Ovary (tissue), 9 donors: ENCODE data around the gene DENND2A. TPM values are rescaled to one million over a fixed set of nuclear protein-coding genes. Genes with fewer than 3 reads are reported as not detected.

Experiments
- DNase-seq, 5 donors: peaks; one replicate each; pipeline ENCODE4 v3.0.0-alpha.2; 2019 to 2020
- H3K27ac ChIP-seq, 2 donors: fragments of 200-600 bp; one replicate each; pipeline versions ENCODE4 v1.5.1 to v1.8.0; 2019 to 2022
- H3K27me3 ChIP-seq: fragments of 200-600 bp; one replicate; pipeline ENCODE4 v1.8.0; 2022
- H3K36me3 ChIP-seq: fragments of 200-600 bp; sonication (generic); one replicate; pipeline ENCODE4 v1.5.1; 2019
- H3K4me1 ChIP-seq: one replicate; pipeline ENCODE4 v1.8.1; 2013; ENCODE audit warnings: mild to moderate bottlenecking, moderate library complexity; ENCODE audit not compliant: insufficient read depth
- H3K4me3 ChIP-seq: fragments of 200-600 bp; sonication (generic); one replicate; pipeline ENCODE4 v1.5.1; 2017
- H3K9me3 ChIP-seq, 2 donors: fragments of 200-600 bp in 1 of 2; sonication (generic) in 1 of 2; one replicate each; pipeline versions ENCODE4 v1.5.1 to v1.8.1; 2013 to 2019; ENCODE audit warnings: mild to moderate bottlenecking in 1 of 2, moderate library complexity in 1 of 2
- EP300 ChIP-seq: sonication (generic); formaldehyde crosslinking; IDR thresholded peaks from one replicate; pipeline ENCODE4 v1.6.1; 2017; ENCODE audit warnings: antibody characterized with exemption
- POLR2A ChIP-seq: fragments of 450-650 bp; IDR thresholded peaks from one replicate; pipeline ENCODE4 v1.6.1; 2017; ENCODE audit warnings: antibody characterized with exemption, mild to moderate bottlenecking, moderate library complexity
- WGBS, 3 donors: extraction: QIAGEN DNeasy Blood & Tissue Kit in 1 of 3; methylation state at CpG; one replicate each; pipeline versions ENCODE4 v1.1.5 to v1.1.7; 2013 to 2017; 5-methylcytosine and 5-hydroxymethylcytosine counted together
- intact Hi-C, 4 donors: fragments of 100-400 bp; cut with DNase I; formaldehyde crosslinking; loops; one replicate each; pipeline versions ENCODE4 v1.11.0 to v1.15.1; 2022 to 2023
- polyA plus RNA-seq, 2 donors: library from polyadenylated mRNA; stranded (reverse); fragments of 200-250 nt in 1 of 2; fragments of 350-450 nt in 1 of 2; fragmentation: Illumina TruSeq in 1 of 2; extraction: RNeasy Lipid Tissue Mini Kit (QIAGEN cat#74804) in 1 of 2; gene quantifications; one replicate each; pipeline ENCODE4 v1.2.3, GENCODE V29; 2013 to 2014
- total RNA-seq, 7 donors: library from RNA; depleted of rRNA in 2 of 7; stranded (reverse); fragments of >200 nt in 2 of 7; fragmentation: NEBNext Ultra II Directional in 3 of 7; extraction: Animal tissue kit (Norgen Biotek cat#: 25700) in 3 of 7; gene quantifications; one replicate each; pipeline versions ENCODE4 v1.1.0 to v1.2.4, GENCODE V29; 2016 to 2023
- TF ChIP-seq, protein P1 (sequence below), 3 donors: fragments of 450-650 bp in 2 of 3; fragments of 200-600 bp in 1 of 3; IDR thresholded peaks; one replicate each; pipeline versions ENCODE4 v1.5.1 to v1.8.0; 2016 to 2022; ENCODE audit warnings: antibody characterized with exemption in 3 of 3, mild to moderate bottlenecking in 1 of 3
- donor health status: DM: no; HTN: no; CAD: no; lungs with moderate emphysema.
- donor health status: DM: no; HTN: no; CAD: no.
- donor health status: Bipolar disorder and iron deficiency.
- donor health status: DM: yes; HTN: yes; CAD: no.
- donor health status: DM: no; HTN: no; CAD: no.
- donor health status: DM: yes; HTN: yes; CAD: no.

DENND2A gene
- total and polyA plus RNA-seq, 9 donors, result 9.8 to 61.8 (median 36.1) TPM

DNA sequence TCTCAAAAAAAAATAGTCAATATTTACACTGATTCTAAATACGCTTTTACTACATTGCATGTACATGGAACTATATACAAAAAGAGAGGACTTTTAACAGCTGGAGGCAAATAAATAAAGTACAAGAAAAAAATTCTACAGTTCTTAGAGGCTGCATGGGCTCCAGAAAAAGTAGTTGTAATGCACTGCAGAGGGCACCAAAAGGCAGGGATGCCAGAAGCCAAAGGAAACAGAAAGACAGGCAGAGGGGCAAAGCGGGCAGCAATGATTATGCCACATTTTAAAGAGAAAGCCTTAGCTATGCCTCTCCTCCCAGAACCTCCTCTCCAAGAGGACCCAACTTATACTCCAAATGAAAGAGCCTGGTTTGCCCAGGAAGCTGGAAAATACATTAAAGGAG lies 20.5 kb upstream of the DENND2A start:
- H3K36me3 ChIP-seq, result no peaks in the 10 kb centered on the region
- H3K27ac ChIP-seq, result no peak overlapping the region
- no peaks in the 10 kb centered on the region for H3K4me1 ChIP-seq
- H3K27me3 ChIP-seq, result no peaks in the 10 kb centered on the region
- no peak overlapping the region for H3K4me3 ChIP-seq
- TF ChIP-seq, protein P1, sequence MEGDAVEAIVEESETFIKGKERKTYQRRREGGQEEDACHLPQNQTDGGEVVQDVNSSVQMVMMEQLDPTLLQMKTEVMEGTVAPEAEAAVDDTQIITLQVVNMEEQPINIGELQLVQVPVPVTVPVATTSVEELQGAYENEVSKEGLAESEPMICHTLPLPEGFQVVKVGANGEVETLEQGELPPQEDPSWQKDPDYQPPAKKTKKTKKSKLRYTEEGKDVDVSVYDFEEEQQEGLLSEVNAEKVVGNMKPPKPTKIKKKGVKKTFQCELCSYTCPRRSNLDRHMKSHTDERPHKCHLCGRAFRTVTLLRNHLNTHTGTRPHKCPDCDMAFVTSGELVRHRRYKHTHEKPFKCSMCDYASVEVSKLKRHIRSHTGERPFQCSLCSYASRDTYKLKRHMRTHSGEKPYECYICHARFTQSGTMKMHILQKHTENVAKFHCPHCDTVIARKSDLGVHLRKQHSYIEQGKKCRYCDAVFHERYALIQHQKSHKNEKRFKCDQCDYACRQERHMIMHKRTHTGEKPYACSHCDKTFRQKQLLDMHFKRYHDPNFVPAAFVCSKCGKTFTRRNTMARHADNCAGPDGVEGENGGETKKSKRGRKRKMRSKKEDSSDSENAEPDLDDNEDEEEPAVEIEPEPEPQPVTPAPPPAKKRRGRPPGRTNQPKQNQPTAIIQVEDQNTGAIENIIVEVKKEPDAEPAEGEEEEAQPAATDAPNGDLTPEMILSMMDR (IDR thresholded peaks at IDR 0.05), result no peak
- TF ChIP-seq EP300 (no peak), POLR2A (no peak)
- 29 to 48% (median 36%) methylated on average over 2 of the region's 2 CpGs for WGBS, 3 donors
- intact Hi-C loops, result no loop called here
- no peaks in the 10 kb centered on the region for H3K9me3 ChIP-seq
- DNase-seq, result no peak

DNA sequence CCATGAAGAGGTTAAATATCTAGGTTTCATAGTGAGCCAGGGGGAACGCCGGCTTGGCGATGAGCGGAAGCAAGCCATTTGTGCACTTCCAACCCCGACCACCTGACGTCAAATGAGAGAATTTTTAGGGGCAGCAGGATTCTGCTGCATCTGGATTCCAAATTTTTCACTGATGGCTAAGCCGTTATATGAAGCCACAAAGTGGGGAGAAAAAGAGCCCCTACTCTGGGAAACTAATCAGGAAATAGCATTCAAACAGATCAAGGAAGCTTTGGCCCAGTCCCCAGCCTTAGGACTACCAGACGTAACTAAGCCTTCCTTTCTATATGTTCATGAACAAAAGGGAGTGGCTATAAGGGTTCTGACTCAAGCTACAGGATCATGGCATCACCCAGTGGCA lies 19.2 kb upstream of the DENND2A start:
- 15 to 27% (median 18%) methylated on average over 8 of the region's 8 CpGs for WGBS, 3 donors
- Histone ChIP-seq H3K36me3 (no peaks in the 10 kb centered on the region), H3K27ac (no peak overlapping the region), H3K4me3 (no peak overlapping the region), H3K27me3 (no peaks in the 10 kb centered on the region), H3K9me3 (no peaks in the 10 kb centered on the region), H3K4me1 (no peaks in the 10 kb centered on the region)
- intact Hi-C loops, result loop anchor here in 1 of 4 donors (10.0 kb wide), 1 partner anchor 185 kb away; the partner anchor contains the start of gene MKRN1
- no peak for DNase-seq
- TF ChIP-seq POLR2A, result no peak
- TF ChIP-seq, protein P1 (IDR thresholded peaks at IDR 0.05), result no peak
- TF ChIP-seq EP300, result no peak

DNA sequence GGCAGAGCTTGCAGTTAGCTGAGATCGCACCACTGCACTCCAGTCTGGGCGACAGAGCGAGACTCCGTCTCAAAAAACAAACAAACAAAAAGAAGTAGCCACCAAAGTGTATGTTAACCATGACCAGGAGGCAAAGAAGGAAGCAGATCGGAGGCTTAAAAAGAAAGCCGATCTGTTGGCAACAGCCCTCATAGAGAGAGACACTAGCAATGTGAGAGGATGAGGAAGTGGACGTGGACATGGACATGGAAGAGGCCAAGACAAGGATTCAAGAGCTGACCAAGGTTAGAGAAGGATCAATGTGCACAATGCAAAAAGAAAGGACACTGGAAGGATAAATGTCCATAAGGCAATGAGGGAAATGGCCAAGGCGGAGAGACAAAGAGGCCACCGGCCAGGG lies 17.3 kb upstream of the DENND2A start:
- Histone ChIP-seq H3K4me1 (peaks cover 1% of the 10 kb centered on the region), H3K27ac (no peak overlapping the region), H3K36me3 (no peaks in the 10 kb centered on the region), H3K27me3 (no peaks in the 10 kb centered on the region), H3K9me3 (no peaks in the 10 kb centered on the region), H3K4me3 (no peak overlapping the region)
- 93 to 94% (median 93%) methylated on average over 9 of the region's 9 CpGs for WGBS, 3 donors
- TF ChIP-seq POLR2A (no peak), EP300 (no peak)
- TF ChIP-seq, protein P1 (IDR thresholded peaks at IDR 0.05), result no peak
- DNase-seq, result peak in 1 of 5 donors; percentile 7
- intact Hi-C loops, result loop anchor here in 1 of 4 donors (10.0 kb wide), 1 partner anchor 183 kb away; the partner anchor contains the start of gene MKRN1

DNA sequence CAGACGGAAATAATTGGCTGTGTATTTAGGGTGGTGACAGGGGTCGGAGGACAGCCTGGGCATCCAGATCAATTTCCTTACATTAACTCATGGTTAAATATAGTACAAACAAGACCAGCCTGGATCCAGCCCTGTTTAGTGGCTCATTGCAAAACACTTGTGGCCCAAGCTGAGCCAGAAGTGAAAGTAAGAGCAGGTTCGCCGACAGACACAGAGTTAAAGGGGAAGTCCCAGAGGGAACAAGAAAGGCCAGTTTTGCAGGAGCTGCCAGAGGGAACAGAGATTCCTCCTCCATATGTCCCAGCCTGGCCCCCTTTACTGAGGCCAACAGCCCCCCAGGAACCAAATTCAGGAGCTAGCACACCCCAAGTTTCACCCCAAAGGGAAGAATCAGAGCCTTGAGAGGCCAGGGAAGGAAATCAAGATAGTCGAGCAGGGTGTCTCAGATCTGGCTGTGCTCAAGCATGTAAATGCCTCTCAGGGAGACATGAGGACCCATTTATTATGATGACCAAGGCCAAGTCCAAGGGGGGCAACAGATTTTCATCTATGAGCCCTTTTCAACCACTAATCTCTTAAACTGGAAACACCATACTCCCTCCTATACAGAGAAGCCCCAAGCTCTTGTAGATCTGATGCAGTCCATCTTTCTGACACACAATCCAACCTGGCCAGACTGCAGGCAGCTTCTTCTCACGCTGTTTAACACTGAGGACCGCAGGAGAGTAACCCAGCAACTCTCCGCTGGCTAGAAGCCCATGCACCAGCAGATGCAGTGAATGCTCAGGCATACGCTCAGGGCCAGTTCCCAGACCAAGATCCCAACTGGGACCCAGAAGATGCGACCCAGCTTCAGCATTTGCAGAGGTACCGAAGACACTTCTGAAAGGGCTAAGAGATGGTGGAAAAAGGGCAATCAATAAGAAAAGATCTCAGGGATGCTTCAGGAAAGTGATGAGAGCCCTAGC lies 16.2 kb upstream of the DENND2A start:
- Histone ChIP-seq H3K27ac (no peak overlapping the region), H3K4me3 (peak overlapping the region; percentile 22), H3K27me3 (no peaks in the 10 kb centered on the region), H3K4me1 (peaks cover 1% of the 10 kb centered on the region), H3K9me3 (no peaks in the 10 kb centered on the region), H3K36me3 (no peaks in the 10 kb centered on the region)
- peak in 3 of 5 donors; percentile 26 to 47 (median 40) for DNase-seq
- TF ChIP-seq, protein P1 (IDR thresholded peaks at IDR 0.05), result no peak
- TF ChIP-seq POLR2A (no peak), EP300 (no peak)
- intact Hi-C loops, result loop anchor here in 1 of 4 donors (10.0 kb wide), 1 partner anchor 182 kb away; the partner anchor contains the start of gene MKRN1
- WGBS, 3 donors, result 48 to 57% (median 53%) methylated on average over 11 of the region's 11 CpGs
